Adrenal gland (tissue), 5 donors: ENCODE data around the gene RDH16.
"Not testable (repeated sequence)": the region's sequence is repeated elsewhere in the genome, so short reads cannot be mapped to it uniquely, and the experiment has no call there.

Experiments used
- POLR2A ChIP-seq, 2 donors: fragments of 450-650 bp; IDR thresholded peaks; one replicate each; pipeline ENCODE4 v1.6.1; 2017; ENCODE audit warnings: antibody characterized with exemption in 2 of 2, mild to moderate bottlenecking in 2 of 2, moderate library complexity in 1 of 2
- TF ChIP-seq, protein P1 (sequence below), 6 experiments: fragments of 450-650 bp in 4 of 6; fragments of 200-600 bp in 2 of 6; sonication (generic) in 1 of 6; IDR thresholded peaks; 1 replicate in 5 of 6; 2 replicates in 1 of 6; pipeline versions ENCODE4 v1.5.1 to v1.8.0; 2016 to 2021; ENCODE audit warnings: antibody characterized with exemption in 6 of 6, mild to moderate bottlenecking in 2 of 6, moderate library complexity in 1 of 6
- donor health status: DM: no; HTN: no; CAD: no.

DNA sequence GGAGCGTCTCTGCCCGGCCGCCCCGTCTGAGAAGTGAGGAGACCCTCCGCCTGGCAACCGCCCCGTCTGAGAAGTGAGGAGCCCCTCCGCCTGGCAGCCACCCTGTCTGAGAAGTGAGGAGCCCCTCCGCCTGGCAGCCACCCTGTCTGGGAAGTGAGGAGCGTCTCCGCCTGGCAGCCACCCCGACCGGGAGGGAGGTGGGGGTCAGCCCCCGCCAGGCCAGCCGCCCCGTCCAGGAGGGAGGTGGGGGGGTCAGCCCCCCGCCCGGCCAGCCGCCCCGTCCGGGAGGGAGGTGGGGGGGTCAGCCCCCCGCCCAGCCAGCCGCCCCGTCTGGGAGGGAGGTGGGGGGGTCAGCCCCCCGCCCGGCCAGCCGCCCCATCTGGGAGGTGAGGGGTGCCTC, 6.1 kb upstream of the RDH16 start:
- not testable (repeated sequence) for TF ChIP-seq POLR2A (IDR thresholded peaks at IDR 0.05)
- TF ChIP-seq, protein P1, sequence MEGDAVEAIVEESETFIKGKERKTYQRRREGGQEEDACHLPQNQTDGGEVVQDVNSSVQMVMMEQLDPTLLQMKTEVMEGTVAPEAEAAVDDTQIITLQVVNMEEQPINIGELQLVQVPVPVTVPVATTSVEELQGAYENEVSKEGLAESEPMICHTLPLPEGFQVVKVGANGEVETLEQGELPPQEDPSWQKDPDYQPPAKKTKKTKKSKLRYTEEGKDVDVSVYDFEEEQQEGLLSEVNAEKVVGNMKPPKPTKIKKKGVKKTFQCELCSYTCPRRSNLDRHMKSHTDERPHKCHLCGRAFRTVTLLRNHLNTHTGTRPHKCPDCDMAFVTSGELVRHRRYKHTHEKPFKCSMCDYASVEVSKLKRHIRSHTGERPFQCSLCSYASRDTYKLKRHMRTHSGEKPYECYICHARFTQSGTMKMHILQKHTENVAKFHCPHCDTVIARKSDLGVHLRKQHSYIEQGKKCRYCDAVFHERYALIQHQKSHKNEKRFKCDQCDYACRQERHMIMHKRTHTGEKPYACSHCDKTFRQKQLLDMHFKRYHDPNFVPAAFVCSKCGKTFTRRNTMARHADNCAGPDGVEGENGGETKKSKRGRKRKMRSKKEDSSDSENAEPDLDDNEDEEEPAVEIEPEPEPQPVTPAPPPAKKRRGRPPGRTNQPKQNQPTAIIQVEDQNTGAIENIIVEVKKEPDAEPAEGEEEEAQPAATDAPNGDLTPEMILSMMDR (IDR thresholded peaks at IDR 0.05), result not testable (repeated sequence)
